Stimulated activated CD8-positive, alpha-beta memory T cell treated with anti-CD3 and anti-CD28 coated beads, Interleukin-7, amount 100 ng/mL, for 24 hours (primary cell): Measurements from ENCODE around the gene TFPI.
"Not testable (repeated sequence)": the region's sequence is repeated elsewhere in the genome, so short reads cannot be mapped to it uniquely, and the experiment has no call there.

ENCODE experiments used
- DNase-seq: peaks from one replicate; pipeline ENCODE4 v3.0.0-alpha.2; 2020; ENCODE audit warnings: low read depth

TFPI gene

GRCh38 chr2:187528042-187528441 lies 26.2 kb downstream of the TFPI start:
- DNase-seq: no peak

GRCh38 chr2:187527262-187527661 lies 27.0 kb downstream of the TFPI start:
- DNase-seq: no peak

GRCh38 chr2:187526792-187527191 lies 27.4 kb downstream of the TFPI start:
- no peak for DNase-seq

- DNase-seq: no peak
Observed at GRCh38 chr2:187525163-187525900, 28.9 kb downstream of the TFPI start.

- no peak for DNase-seq
Observed at GRCh38 chr2:187523325-187523724, 30.9 kb downstream of the TFPI start.

- DNase-seq: no peak
Observed at GRCh38 chr2:187520121-187520624, 34.1 kb downstream of the TFPI start.

- no peak for DNase-seq
Observed at GRCh38 chr2:187519419-187520120, 34.7 kb downstream of the TFPI start.

GRCh38 chr2:187517750-187518361 lies 36.4 kb downstream of the TFPI start:
- DNase-seq: not testable (repeated sequence)

- not testable (repeated sequence) for DNase-seq
Observed at GRCh38 chr2:187516630-187517510, 37.4 kb downstream of the TFPI start.

GRCh38 chr2:187514930-187515329 lies 39.3 kb downstream of the TFPI start:
- DNase-seq: no peak

GRCh38 chr2:187514235-187514829 lies 39.9 kb downstream of the TFPI start:
- not testable (repeated sequence) for DNase-seq

- not testable (repeated sequence) for DNase-seq
Observed at GRCh38 chr2:187513460-187514234, 40.6 kb downstream of the TFPI start.

GRCh38 chr2:187511356-187512315 lies 42.6 kb downstream of the TFPI start:
- no peak for DNase-seq

GRCh38 chr2:187510419-187511355 lies 43.5 kb downstream of the TFPI start:
- not testable (repeated sequence) for DNase-seq

- DNase-seq: no peak
Observed at GRCh38 chr2:187509667-187510417, 44.4 kb downstream of the TFPI start.

- DNase-seq: no peak
Observed at GRCh38 chr2:187506416-187506815, 47.8 kb downstream of the TFPI start.

GRCh38 chr2:187505065-187505672 lies 49.1 kb downstream of the TFPI start:
- DNase-seq: no peak
